ENCODE measurements around the gene UBE2QL1.

The UBE2QL1 gene, protein sequence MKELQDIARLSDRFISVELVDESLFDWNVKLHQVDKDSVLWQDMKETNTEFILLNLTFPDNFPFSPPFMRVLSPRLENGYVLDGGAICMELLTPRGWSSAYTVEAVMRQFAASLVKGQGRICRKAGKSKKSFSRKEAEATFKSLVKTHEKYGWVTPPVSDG

DNA sequence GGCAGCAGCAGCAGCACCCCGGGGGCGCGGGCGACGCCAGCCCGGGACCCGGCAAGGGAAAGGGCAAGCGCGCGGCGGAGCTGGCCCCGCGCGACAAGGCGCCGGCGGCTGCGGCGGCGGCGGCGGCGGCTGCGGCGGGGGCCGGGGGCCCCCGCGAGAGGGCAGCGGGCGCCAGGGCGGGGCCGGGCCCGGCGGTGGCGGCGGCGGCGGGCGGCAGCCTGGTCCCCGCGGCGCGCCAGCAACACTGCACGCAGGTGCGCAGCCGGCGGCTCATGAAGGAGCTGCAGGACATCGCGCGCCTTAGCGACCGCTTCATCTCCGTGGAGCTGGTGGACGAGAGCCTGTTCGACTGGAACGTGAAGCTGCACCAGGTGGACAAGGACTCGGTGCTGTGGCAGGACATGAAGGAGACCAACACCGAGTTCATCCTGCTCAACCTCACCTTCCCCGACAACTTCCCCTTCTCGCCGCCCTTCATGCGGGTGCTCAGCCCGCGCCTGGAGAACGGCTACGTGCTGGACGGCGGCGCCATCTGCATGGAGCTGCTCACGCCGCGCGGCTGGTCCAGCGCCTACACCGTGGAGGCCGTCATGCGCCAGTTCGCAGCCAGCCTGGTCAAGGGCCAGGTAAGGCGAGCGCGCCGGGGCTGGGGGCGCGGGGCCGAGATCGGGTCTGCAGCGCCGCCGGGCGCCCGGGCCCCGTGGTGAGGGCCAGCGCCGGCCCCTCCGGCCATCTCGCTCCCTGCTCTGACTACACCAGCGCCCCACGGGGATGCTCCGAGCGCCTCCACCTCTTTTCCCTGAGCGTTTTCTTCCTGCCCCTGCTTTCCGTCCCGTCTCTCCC, at the start of gene UBE2QL1:
Gene UBE2QL1, plus strand, starts transcription at position 238 of the 843 bp plus-strand sequence. Its CDS starts 35 bp downstream, at position 273.
- TF ChIP-seq, protein P1, sequence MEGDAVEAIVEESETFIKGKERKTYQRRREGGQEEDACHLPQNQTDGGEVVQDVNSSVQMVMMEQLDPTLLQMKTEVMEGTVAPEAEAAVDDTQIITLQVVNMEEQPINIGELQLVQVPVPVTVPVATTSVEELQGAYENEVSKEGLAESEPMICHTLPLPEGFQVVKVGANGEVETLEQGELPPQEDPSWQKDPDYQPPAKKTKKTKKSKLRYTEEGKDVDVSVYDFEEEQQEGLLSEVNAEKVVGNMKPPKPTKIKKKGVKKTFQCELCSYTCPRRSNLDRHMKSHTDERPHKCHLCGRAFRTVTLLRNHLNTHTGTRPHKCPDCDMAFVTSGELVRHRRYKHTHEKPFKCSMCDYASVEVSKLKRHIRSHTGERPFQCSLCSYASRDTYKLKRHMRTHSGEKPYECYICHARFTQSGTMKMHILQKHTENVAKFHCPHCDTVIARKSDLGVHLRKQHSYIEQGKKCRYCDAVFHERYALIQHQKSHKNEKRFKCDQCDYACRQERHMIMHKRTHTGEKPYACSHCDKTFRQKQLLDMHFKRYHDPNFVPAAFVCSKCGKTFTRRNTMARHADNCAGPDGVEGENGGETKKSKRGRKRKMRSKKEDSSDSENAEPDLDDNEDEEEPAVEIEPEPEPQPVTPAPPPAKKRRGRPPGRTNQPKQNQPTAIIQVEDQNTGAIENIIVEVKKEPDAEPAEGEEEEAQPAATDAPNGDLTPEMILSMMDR (IDR thresholded peaks at IDR 0.05; ENCODE audit: low read depth, low read length): no peak
- H3K4me3 ChIP-seq (ENCODE audit: low read depth, low read length): no peak within 1 kb of the TSS

DNA sequence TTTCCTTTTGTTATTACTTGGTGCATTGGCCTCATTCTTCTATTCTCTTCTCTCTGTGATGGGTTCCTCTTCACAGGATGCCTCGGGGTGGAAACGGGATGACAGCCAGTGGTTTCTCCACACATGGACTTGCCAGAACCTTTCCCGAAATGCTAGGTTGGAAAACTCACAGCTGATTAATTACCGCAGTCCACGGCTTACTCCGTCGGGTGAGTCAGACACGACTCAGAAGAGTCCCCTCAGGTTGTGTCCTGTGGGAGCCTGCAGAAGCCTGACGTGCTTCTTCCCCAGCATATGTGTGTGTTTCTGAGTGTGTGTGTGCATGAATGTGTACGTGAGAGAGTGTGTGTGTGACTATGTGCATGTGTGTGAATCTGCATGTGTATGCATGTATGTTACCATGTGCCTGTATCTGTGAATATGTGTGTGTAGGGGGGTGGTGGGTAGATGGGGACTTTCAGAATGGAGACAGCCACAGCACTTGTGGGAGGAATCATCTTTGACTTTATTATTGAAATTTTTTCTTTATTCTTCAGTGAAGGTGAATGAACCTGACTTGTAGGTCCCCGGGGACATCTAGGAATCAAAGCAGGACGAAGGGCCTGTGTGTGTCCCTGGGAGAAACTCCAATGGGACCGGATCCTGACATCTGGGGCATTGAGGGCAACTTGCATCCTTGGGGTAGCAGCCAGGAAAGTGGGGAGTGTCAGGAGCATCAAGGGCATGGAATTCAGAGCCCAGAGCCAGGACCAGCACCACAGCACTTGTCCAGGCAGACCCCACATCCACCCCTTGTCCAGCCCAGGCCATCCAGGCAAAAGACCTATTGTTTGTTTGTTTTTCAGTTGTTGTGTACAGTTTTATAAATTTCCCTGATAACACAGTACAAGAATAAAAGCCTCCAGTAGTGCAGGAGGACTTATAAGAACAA, 48.4 kb upstream of the UBE2QL1 start:
- TF ChIP-seq, protein P1 (IDR thresholded peaks at IDR 0.05; ENCODE audit: low read depth, low read length): no peak

DNA sequence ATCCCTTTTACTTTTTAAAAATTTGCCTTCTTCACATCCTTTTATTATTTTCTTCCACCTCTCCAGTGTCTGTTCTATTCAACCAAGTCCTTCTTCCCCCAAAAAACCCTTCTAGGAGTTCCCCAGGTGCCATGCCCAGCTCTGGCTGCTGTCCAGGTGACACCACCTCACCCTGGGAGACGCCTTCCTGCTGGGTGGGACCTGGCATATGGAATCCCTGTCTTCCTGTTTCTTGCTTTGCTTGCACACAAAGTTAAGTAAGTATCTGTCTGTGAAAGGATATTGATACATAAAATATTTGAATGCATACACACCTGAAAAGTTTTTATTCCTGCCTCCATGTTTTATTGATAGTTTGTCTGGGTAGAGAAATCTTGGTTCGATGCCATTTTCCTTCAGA, 47.2 kb upstream of the UBE2QL1 start:
- TF ChIP-seq, protein P1 (IDR thresholded peaks at IDR 0.05; ENCODE audit: low read depth, low read length): no peak
- no peak overlapping the region for H3K4me3 ChIP-seq (ENCODE audit: low read depth, low read length)

More for the DNA sequence above, 48.4 kb upstream of the UBE2QL1 start:
- H3K4me3 ChIP-seq (ENCODE audit: low read depth, low read length): no peak overlapping the region

DNA sequence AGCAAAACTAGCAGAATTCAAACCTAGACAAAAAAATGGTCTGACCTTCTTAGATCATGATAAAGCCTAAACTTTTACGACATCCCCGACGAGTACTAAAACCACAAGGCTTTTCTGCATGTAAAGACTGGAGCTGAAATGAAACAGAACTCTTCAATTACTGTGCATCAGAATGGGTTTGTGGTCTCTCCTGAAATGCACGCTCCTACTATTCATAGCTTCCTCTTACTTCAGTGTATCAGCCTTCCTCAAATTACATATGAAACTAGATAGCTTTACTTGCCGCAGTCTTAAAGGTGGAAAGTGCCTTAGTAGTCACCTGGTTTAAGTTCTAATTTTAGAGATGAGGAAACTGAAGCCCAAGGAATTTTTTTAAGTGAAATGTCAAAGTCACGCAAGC, 45.7 kb upstream of the UBE2QL1 start:
- H3K4me3 ChIP-seq (ENCODE audit: low read depth, low read length): no peak overlapping the region
- TF ChIP-seq, protein P1 (IDR thresholded peaks at IDR 0.05; ENCODE audit: low read depth, low read length): no peak

DNA sequence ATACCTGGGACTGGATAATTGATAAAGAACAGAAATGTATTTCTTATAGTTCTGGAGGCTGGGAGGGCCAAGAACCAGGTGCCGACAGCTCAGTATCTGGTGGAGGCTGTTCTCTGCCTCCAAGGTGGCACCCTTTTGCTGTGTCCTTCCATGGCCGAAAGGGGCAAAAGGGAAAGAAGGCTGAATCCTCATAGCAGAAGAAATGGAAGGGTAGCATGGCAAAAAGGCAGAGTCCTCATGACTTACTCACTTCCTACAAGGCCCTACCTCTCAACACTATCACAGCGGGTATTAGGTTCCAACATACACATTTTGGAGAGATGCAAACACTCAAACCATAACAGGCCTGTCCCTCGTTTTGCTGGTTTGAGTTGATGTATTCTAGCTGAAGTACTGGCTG, 45.2 kb upstream of the UBE2QL1 start:
- no peak overlapping the region for H3K4me3 ChIP-seq (ENCODE audit: low read depth, low read length)
- TF ChIP-seq, protein P1 (IDR thresholded peaks at IDR 0.05; ENCODE audit: low read depth, low read length): no peak

DNA sequence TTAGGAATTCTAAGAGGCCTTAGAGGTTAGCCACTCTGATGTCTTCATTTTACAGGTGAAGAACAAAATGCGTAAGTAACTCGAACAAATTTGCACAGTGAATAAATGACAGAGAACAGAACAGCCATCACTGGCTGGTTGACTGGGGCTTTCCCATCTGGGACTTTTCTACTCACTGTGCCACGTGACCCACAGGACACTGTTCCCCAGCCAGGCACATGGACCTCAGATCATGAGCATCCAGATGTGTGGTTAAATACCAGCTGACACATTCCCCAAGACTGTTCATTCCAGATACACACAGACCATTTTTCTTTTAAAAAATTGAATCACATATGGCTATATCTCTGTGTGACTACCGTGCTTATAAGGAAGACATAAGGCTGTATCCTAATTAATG, 44.5 kb upstream of the UBE2QL1 start:
- H3K4me3 ChIP-seq (ENCODE audit: low read depth, low read length): no peak overlapping the region
- TF ChIP-seq, protein P1 (IDR thresholded peaks at IDR 0.05; ENCODE audit: low read depth, low read length): no peak
